SU-DHL-6 (cell line): Measurements from ENCODE around the gene ADCY2.

ENCODE experiments used
- EZH2phosphoT487 ChIP-seq: fragments of 200-600 bp; sonication (generic), shearing (Covaris generic); conservative IDR thresholded peaks from 2 replicates; pipeline ENCODE4 v1.6.1; 2018; ENCODE audit warnings: mild to moderate bottlenecking, antibody characterized with exemption, low read length, moderate library complexity, mixed read lengths
- TF ChIP-seq, protein P1 (sequence below): fragments of 200-600 bp; sonication (generic); IDR thresholded peaks from one replicate; pipeline ENCODE4 v1.5.1; 2017; ENCODE audit warnings: antibody characterized with exemption, mild to moderate bottlenecking, low read length, moderate library complexity; ENCODE audit not compliant: insufficient read depth, poor library complexity, severe bottlenecking

GRCh38 chr5:7461371-7461770, 65.4 kb downstream of the ADCY2 start:
- TF ChIP-seq, protein P1, sequence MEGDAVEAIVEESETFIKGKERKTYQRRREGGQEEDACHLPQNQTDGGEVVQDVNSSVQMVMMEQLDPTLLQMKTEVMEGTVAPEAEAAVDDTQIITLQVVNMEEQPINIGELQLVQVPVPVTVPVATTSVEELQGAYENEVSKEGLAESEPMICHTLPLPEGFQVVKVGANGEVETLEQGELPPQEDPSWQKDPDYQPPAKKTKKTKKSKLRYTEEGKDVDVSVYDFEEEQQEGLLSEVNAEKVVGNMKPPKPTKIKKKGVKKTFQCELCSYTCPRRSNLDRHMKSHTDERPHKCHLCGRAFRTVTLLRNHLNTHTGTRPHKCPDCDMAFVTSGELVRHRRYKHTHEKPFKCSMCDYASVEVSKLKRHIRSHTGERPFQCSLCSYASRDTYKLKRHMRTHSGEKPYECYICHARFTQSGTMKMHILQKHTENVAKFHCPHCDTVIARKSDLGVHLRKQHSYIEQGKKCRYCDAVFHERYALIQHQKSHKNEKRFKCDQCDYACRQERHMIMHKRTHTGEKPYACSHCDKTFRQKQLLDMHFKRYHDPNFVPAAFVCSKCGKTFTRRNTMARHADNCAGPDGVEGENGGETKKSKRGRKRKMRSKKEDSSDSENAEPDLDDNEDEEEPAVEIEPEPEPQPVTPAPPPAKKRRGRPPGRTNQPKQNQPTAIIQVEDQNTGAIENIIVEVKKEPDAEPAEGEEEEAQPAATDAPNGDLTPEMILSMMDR = no peak
- no peak for TF ChIP-seq EZH2phosphoT487
